HepG2 (cell line): ENCODE measurements around the gene FAM168A.

ENCODE experiments used
- ETV6 ChIP-seq: sonication (generic); formaldehyde crosslinking; conservative IDR thresholded peaks from 2 replicates; pipeline ENCODE4 v1.4.0; 2020; ENCODE audit warnings: missing genetic modification reagents
- HDAC2 ChIP-seq: sonication (generic); formaldehyde crosslinking; IDR thresholded peaks from 2 replicates; pipeline ENCODE4 v1.4.0; 2020; ENCODE audit warnings: missing genetic modification reagents

- TF ChIP-seq ETV6 (CRISPR knock-in tag), result no peak
- TF ChIP-seq HDAC2, result no peak
Measured at GRCh38 chr11:73469401-73469800, 128.5 kb downstream of the FAM168A start.
